SH-SY5Y (cell line): Measurements from ENCODE around the gene ZFPM1.

Source experiments
- GATA2 ChIP-seq: IDR thresholded peaks from 2 replicates; pipeline ENCODE4 v1.6.1; 2011; ENCODE audit warnings: mild to moderate bottlenecking, low read depth, low read length
- GATA3 ChIP-seq: IDR thresholded peaks from 2 replicates; pipeline ENCODE4 v1.6.1; 2011; ENCODE audit warnings: low read depth, mild to moderate bottlenecking, low read length, moderate library complexity

GRCh38 chr16:88553739-88554138 is 100.7 kb downstream of the ZFPM1 start:
- no peak for TF ChIP-seq GATA2
- TF ChIP-seq GATA3: no peak
